NCI-H69 (cell line): ENCODE measurements around the gene ARMH4.

ENCODE experiments used
- DNase-seq: peaks from one replicate; lab custom pipeline; 2025; lab: John Stamatoyannopoulos, UW

The ARMH4 gene, protein sequence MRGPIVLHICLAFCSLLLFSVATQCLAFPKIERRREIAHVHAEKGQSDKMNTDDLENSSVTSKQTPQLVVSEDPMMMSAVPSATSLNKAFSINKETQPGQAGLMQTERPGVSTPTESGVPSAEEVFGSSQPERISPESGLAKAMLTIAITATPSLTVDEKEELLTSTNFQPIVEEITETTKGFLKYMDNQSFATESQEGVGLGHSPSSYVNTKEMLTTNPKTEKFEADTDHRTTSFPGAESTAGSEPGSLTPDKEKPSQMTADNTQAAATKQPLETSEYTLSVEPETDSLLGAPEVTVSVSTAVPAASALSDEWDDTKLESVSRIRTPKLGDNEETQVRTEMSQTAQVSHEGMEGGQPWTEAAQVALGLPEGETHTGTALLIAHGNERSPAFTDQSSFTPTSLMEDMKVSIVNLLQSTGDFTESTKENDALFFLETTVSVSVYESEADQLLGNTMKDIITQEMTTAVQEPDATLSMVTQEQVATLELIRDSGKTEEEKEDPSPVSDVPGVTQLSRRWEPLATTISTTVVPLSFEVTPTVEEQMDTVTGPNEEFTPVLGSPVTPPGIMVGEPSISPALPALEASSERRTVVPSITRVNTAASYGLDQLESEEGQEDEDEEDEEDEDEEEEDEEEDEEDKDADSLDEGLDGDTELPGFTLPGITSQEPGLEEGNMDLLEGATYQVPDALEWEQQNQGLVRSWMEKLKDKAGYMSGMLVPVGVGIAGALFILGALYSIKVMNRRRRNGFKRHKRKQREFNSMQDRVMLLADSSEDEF

GRCh38 chr14:58152014-58152857, at the start of gene ARMH4:
ARMH4 (minus strand) TSS chr14:58152213; CDS start chr14:58139358, 12,855 bp downstream.
- DNase-seq: peak; percentile 94

DNA sequence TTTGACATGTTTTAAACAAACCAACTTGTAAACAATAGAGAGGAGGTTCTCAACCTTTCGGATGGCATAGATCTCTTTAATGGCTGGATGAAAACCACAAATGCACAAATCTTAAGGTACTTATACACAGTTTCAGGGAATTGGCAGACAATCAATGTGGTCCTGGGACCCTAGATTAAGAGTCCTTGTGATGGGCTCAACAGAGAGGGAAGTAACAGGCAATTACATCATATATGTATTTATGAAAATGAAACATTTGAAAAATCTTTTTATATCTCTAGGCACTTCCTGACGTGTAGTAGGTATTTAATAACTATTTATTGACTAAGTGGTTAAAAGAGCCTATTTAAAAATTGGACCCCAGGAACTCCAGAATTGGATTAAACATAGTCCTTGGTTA, 48.8 kb upstream of the ARMH4 start:
- DNase-seq: no peak

- DNase-seq: no peak
These were observed 48.4 kb upstream of the ARMH4 start for GRCh38 chr14:58200480-58200841.

- DNase-seq: peak; percentile 93
These were observed 47.9 kb upstream of the ARMH4 start, which contains the start of gene ACTR10 for GRCh38 chr14:58199726-58200479. ACTR10 (plus strand) TSS chr14:58200149; CDS start chr14:58200218, 69 bp downstream.

GRCh38 chr14:58198086-58198485, 46.1 kb upstream of the ARMH4 start:
- DNase-seq: no peak

DNA sequence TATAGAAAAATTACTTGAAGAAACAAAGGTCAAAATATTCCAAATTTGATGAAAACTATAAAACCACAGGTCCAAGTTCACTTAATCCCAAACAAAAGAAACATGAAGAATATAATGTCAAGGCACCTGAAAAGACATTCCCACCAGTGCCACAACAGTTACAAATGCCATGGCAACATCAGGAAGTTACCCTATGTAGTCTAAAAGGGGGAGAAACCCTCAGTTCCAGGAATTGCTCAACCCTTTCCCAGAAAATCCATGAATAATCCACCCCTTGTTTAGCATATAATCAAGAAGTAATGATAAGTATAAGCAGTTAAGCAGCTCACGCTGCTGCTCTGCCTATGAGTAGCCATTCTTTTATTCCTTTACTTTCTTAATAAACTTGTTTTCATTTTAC, 44.2 kb upstream of the ARMH4 start:
- no peak for DNase-seq

- no peak for DNase-seq
These were observed 41.5 kb upstream of the ARMH4 start for GRCh38 chr14:58193542-58193941.

DNA sequence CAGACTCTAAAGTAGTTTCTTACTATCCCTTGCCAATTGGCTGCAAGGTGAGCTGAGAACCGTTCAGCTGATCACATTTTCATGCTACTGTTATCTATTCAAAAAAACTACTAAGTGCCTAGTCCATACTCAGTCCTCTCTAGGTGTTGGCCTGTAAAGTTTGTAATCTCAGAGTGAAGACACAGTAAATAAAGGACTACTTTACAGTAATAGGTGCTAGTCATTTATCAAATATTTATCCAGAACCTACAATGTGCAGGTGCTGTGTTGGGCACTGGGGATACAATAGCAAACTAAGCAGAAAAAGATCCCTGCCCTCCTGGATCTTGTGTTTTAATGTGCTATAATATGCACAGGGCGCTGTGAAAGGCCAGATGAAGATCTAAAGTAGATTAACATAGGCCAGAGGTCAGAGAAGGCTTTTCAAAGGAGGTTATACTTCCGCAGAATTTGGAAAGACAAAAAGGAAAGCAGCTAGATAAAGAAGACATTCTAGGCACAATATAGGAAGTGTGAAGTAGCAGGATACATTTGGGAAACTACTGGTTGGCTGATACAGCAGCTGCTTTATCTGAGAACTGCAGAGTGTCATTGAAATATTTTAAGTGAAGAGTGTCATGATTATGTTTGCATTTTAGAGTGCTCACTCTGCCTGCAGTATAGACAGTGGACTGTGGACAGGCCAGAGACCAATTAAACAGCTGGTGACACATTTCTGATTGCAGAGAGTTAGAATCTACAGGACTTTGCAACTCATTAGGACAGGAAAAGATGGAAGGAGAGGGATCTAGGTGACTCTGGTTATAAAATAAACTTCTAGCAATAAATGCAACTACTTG, 40.0 kb upstream of the ARMH4 start:
- DNase-seq: no peak

- no peak for DNase-seq
These were observed 37.2 kb upstream of the ARMH4 start for GRCh38 chr14:58189176-58189575.

GRCh38 chr14:58177125-58177524, 25.1 kb upstream of the ARMH4 start:
- peak; percentile 7 for DNase-seq

DNA sequence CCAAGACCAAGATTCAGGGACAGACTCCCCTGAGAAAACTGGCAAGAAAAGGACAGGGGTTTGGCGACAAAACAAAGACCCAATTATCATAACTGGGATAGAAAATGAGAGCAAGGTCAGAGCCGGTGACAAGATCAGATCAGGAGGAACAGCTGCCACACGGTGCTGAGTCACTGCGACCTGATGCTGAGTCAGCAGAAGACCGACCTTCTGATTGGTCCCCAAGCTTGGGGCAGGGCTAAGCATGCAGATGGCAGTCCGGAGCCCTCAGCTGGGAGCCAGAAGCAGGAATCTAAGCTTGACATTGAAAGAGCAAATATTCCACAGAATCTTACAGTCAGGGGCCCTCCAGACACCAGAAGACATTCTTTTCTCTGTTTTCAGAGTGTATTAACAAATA, 19.1 kb upstream of the ARMH4 start:
- peak; percentile 94 for DNase-seq

DNA sequence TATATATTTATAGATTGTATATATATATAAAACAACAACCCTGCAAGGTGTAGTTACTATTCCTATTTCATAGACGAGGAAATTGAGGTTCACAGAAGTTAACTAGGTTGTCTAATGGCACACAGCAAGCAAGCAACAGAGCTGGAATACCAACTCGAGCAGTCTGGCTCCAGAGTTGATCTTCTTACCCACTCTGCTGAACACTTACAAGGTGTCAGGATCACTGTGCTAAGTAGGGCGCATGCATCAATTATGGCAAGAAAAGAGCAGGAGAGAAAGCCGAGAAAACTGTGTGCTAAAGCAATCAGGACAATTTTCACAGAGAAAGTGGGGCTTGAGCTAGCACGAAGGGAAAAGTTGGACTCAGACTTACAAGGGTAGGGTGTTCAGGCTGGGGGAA, 15.9 kb upstream of the ARMH4 start:
- no peak for DNase-seq

GRCh38 chr14:58167057-58167456, 15.0 kb upstream of the ARMH4 start:
- no peak for DNase-seq

GRCh38 chr14:58166005-58166983, 14.3 kb upstream of the ARMH4 start:
- DNase-seq: peak; percentile 82

- no peak for DNase-seq
These were observed 8.5 kb upstream of the ARMH4 start for GRCh38 chr14:58160561-58160960.

GRCh38 chr14:58151133-58152013, 640 bp downstream of the ARMH4 start:
- peak; percentile 68 for DNase-seq

- DNase-seq: no peak
These were observed 1.7 kb downstream of the ARMH4 start for GRCh38 chr14:58150243-58150805.

DNA sequence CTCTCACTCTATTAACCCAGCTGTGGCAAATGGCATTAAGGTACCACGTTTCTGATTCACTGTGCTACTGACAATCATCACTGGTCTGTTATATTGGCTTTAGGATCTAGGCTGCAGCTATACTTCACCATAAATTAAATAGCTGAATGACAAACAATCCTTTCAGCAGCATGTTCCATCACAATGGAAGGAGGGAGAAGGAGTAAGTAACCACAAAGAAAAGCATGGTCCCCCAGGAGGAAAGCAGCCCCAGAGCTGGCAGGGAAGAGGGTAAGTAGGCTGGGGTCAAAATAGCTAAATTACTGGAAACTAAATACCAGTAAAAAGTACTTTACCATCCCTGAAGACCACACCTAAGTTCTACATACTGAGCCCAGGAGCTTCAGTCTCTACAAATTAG, 2.8 kb downstream of the ARMH4 start:
- no peak for DNase-seq
